ENCODE data around the gene TEX52. TPM values are rescaled to one million over a fixed set of nuclear protein-coding genes. Genes with fewer than 3 reads are reported as not detected.

Gene TEX52
- total RNA-seq, result not detected
- long read RNA-seq, partial matches to known transcripts, result 0 of 1 reads
- long read RNA-seq, other reads (novel, unspliced or antisense), result 1 of 1 reads

GRCh38 chr12:2857021-2857431, at the start of gene TEX52:
TSS of gene TEX52 (minus strand) at chr12:2857039. CDS start at chr12:2857026, 13 bp downstream.
- DNase-seq (no peak), ATAC-seq (no peak)
- Histone ChIP-seq H3K36me3 (no peaks in the 10 kb centered on the region), H3K4me1 (peaks cover 5% of the 10 kb centered on the region), H3K9me3 (no peaks in the 10 kb centered on the region), H3K4me3 (no peak within 1 kb of the TSS), H3K27ac (no peak within 1 kb of the TSS), H3K27me3 (no peaks in the 10 kb centered on the region)
- TF ChIP-seq CTCF (IDR thresholded peaks at IDR 0.05), result no peak
- intact Hi-C loops (cut with DNase I), result no loop called here

GRCh38 chr12:2904260-2904659, 47.4 kb upstream of the TEX52 start:
- Histone ChIP-seq H3K9me3 (no peaks in the 10 kb centered on the region), H3K4me1 (peaks cover 8% of the 10 kb centered on the region), H3K4me3 (no peak overlapping the region), H3K27ac (no peak overlapping the region), H3K36me3 (peaks cover under 1% of the 10 kb centered on the region), H3K27me3 (no peaks in the 10 kb centered on the region)
- no peak for TF ChIP-seq CTCF (IDR thresholded peaks at IDR 0.05)
- no peak for ATAC-seq
- intact Hi-C loops (cut with DNase I), result no loop called here
- DNase-seq, result no peak

- H3K36me3 ChIP-seq, result no peaks in the 10 kb centered on the region
- H3K4me1 ChIP-seq, result peaks cover 8% of the 10 kb centered on the region
- H3K4me3 ChIP-seq, result no peak overlapping the region
- ATAC-seq, result peak; percentile 91
- no peak for TF ChIP-seq CTCF (IDR thresholded peaks at IDR 0.05)
- no peaks in the 10 kb centered on the region for H3K9me3 ChIP-seq
- H3K27ac ChIP-seq, result no peak overlapping the region
- no peak for DNase-seq
- no peaks in the 10 kb centered on the region for H3K27me3 ChIP-seq
- intact Hi-C loops (cut with DNase I), result no loop called here
These were observed 45.5 kb upstream of the TEX52 start for GRCh38 chr12:2902272-2902880.

GRCh38 chr12:2900642-2901041, 43.8 kb upstream of the TEX52 start:
- intact Hi-C loops (cut with DNase I), result no loop called here
- DNase-seq (no peak), ATAC-seq (no peak)
- no peaks in the 10 kb centered on the region for H3K36me3 ChIP-seq
- no peaks in the 10 kb centered on the region for H3K27me3 ChIP-seq
- H3K9me3 ChIP-seq, result no peaks in the 10 kb centered on the region
- no peak overlapping the region for H3K27ac ChIP-seq
- no peak for TF ChIP-seq CTCF (IDR thresholded peaks at IDR 0.05)
- H3K4me3 ChIP-seq, result no peak overlapping the region
- peaks cover 8% of the 10 kb centered on the region for H3K4me1 ChIP-seq

- ATAC-seq (no peak), DNase-seq (no peak)
- TF ChIP-seq CTCF (IDR thresholded peaks at IDR 0.05), result no peak
- Histone ChIP-seq H3K9me3 (no peaks in the 10 kb centered on the region), H3K4me3 (no peak overlapping the region), H3K27ac (no peak overlapping the region), H3K4me1 (peaks cover 11% of the 10 kb centered on the region), H3K27me3 (no peaks in the 10 kb centered on the region), H3K36me3 (no peaks in the 10 kb centered on the region)
- intact Hi-C loops (cut with DNase I), result no loop called here
These were observed 40.6 kb upstream of the TEX52 start for GRCh38 chr12:2897418-2897817.

GRCh38 chr12:2895511-2895910, 38.7 kb upstream of the TEX52 start:
- Histone ChIP-seq H3K4me3 (no peak overlapping the region), H3K36me3 (no peaks in the 10 kb centered on the region), H3K9me3 (no peaks in the 10 kb centered on the region), H3K27ac (no peak overlapping the region), H3K27me3 (no peaks in the 10 kb centered on the region), H3K4me1 (peaks cover 17% of the 10 kb centered on the region)
- no peak for DNase-seq
- ATAC-seq, result no peak
- no peak for TF ChIP-seq CTCF (IDR thresholded peaks at IDR 0.05)
- intact Hi-C loops (cut with DNase I), result no loop called here
